GM21786 (cell line): Measurements from ENCODE around the gene FBLN1.

Experiments
- ATAC-seq: cut with Tn5 transposase; IDR thresholded peaks from one replicate; pipeline ENCODE4 v1.9.1; 2021; ENCODE audit not compliant: unreplicated experiment

FBLN1 gene

DNA sequence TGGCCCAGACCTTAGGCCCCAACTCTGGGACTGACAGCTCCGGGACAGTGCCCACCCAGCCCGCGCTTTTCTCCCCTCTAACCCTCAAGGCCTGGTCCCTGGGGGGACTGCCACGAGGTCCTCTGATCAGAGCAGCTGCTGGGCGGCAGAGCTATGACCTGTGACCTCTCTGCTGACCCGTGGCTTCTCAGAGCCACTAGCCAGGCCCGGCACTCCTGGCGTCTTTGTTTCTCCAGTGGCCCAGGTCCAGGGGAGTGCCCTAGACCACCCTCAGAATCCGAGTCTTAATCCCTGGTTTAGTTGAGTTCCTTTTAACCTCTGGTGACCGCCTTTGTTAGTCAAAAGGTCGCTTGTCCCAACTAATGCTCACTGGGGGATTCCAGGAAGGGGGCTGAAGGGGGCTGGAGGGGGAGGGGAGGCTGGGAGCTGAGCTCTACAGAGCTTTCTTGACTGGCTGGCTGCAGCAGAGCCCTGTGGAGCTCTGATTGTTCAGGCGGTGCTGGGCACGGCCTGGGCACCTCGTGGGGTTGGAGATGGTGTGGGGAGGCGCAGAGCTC is 1.2 kb downstream of the FBLN1 start:
- ATAC-seq, result no peak

DNA sequence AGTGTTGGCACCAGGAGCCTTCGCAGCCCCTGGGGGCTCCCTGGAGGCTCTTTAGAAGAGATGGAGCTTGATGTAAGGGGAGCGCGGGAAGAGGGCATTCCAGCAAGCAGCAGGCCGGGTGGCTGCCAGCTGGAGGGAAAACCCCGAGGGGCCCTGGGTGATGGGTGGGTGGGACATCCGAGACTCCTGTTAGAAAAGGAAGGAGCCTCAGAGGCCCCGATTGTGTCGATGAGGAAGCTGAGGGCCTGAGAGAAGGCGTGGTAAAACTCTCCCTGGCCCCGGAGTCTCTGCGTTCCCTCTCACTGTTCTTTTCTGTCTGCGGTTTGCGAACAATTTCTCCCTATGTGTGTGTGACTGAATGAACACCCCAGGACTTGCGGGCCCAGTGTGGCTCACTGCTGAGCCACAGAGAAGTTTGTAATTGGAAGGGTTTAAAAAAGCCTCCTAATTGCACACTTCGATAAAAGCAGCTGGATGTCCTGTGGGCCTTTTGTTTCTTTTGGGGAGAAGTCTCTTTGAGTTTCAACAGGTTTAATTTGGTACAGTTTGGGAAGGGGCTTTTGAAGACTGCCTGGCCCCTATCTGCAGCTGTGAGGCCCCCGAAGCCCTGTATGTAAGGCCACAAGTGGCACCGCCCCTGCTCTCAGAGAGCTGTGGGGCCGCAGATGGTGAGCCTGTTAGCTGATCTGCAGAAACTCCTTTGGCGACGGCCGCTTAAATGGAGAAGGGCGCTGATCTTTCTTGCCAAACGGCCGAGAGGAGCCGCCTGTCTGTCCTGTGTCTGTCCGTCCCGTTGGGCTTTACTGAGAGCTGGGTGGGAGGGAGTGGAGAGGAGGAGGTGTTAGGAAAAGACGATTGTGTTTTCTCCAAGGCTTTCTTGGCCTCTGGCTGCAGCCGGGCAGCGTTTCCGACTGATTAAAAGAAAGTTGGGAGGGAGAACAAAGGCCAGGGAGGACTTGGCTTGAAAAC is 2.0 kb downstream of the FBLN1 start:
- no peak for ATAC-seq

DNA sequence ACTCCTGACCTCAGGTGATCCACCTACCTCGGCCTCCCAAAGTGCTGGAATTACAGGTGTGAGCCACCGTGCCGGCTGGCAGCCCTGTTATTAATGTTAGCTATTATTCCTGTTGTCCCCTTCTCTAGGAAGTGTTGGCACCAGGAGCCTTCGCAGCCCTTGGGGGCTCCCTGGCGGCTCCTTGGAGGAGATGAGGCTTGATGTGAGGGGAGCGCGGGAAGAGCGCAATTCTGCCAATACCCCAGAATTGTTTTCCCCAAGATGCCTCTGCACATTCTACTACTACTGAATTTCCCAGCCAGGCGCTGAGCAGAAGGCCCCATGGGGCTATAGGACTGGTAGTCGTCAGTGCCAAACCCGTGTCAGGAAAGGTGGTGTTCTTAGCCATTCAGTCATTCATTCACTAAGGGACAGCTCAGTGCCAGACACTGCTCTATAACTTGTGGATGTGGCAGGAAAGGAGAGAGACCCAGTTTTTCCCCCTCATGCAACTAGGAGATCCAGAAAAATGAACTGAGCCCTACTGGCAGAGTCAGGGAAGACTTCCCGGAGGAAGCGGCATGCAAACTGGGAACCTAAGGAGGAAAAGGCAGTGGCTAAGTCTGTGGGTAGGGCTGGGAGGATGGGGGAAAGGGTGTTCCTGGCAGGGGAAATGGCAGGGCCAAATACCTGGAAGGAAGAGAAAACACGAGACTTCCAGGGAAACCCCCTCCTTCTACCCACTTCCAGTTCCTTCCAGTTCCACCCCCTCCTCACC is 3.5 kb downstream of the FBLN1 start:
- no peak for ATAC-seq

DNA sequence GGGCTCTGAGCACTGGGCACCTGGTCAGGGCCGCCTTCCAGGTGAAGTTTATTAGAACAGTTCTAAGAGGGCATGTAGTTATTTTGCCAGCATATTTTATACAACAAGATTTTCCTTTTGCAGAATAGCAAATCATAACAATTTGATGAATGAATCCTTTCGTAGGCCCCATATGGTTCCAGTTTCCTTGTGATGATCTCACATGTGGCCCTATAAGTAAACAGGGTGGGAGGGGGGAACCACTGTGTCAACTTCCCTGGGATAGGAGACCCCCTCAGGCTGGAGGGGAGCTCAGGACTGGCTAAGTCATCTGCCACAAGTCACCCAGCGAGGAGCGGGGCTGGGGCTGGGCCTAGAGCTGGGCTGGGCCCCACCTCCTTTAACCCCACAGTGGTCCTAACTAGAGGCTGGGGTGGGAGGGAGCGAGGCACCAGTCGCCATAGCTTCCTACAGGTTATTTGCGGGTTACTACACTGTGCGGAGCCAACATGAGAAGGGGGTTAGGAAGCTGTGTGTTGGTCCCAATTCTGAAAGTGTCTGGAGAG is 4.2 kb downstream of the FBLN1 start:
- no peak for ATAC-seq

DNA sequence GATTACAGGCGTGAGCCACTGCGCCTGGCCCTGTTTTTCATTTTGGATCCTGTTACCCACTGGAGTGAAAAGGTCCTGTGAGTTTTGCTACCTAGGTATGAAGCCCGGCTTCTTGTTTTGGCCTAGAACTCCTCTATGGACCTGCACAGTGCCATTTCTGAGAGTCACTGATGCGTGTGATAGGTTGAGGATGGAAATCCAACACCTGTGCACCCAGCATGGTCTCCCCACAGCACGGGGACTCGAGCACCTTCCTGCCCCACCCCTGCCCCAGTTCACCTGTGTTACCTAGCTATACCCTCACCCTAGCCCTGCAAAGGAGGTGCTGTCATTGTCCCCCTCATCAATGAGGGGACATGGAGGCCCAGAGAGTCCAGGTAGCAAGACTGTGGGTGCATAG is 5.1 kb downstream of the FBLN1 start:
- no peak for ATAC-seq

DNA sequence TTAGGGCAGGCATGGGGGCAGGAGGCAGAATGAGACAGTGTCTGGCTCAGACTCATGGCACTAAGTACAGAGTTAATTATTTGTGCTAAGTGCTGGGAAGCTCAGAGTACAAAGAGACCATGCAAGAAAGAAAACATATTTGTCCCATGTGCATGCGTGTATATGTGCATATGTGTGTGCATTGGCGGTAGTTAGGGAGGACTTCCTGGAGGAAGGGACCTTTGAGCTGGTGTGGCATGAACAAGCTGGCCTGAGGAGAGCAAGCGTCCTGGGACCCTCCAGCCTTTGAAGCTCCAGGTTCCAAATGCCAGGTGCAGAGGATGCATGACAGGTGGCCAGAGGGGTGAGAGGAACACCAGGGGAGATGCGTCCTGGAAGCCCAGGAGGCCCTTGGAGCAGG is 6.1 kb downstream of the FBLN1 start:
- no peak for ATAC-seq

DNA sequence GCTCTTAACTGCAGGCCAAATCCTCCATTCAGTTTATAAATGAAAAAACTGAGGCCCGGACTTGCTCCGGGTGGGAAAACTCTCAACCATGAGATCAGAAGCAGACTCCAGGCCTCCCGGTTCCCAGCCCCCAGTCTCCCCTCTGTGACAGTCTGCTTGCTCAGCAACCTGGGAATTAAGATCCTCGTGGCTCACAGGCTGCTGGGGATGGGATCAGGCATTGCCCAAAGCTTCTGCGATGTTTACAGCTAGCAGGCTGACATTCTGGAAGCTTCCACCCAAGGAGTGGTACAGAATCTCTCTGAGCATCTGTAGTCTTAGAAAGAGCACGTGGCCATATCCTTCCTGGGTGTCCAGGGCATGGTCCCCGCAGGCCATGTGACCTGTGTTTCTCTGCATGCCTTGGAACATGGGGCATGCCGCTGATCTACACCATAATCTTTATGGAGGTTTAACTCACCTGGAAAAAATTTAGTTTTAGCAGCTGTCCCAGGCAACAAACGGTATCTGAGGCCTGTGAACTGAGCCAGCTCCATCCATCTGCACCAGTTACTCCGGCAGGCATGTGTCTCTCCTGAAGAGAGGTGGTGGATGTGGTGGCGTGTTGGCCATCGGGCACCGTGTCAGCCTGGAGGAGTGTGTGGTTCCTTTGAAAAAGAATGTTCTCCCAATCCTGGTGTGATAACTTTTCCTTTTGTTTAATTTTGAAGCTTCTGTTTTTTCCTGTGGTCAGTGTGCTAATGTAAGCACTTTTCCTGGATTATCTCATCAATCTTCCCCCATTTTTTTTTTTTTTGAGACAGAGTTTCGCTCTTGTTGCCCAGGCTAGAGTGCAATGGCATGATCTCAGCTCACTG is 7.9 kb downstream of the FBLN1 start:
- no peak for ATAC-seq

DNA sequence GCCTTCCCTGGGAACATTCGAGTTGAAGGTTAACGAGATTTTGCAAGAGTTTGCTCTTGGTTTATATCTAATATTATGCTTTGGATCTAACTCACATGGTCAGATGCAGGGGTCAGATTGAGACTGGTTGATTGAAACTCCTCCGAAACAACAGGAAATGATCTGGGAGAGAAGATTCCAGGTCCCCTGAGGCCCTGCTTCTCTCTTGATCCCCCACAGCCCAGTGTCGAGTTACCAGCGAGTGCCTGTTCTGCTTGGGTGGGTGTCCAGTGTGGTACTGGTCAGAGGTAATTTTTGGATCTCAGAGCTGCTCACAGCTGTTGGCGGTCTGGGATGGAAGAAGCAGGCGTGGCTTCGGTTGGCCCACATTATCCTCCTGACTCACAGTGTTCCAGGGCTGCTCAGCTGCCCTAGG is 9.2 kb downstream of the FBLN1 start:
- no peak for ATAC-seq

DNA sequence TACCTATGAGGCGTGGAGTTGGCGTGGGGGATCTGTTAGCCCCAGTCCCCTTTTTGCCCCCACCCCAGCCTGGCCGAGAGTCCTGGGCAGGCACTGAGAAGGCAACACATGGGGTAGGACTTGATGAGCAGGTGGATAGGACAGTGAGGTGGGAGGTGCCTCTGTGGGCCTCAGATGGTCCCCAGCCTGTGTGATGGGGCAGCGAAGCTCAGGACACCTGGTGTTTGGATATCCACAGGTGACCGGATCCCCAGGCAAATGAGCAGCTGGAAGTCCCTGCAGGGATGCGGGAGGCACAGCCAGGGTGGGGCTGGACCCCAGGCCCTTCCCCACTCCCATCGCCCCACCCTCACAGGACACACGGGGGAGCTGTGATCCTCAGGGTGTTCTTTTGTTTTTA is 9.7 kb downstream of the FBLN1 start:
- ATAC-seq, result no peak

DNA sequence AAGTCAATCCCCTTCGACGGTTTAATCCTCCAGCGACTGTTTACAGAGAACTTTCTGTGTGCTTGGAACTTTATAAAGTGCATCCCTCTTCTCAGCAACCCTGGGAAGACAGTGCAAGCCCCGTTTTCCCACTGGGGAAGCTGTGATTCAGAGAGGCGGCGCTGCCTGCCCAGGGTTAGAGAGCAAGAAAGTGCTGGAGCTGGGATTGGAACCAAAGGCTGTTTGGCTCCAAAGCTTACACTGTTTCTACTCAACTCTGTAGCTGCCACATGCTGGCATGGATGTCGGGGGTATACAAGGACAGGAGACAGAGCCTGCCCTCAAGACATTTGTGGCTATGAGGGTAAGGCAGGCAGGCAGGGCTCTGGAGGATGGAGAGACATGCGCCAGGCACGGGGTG is 13.0 kb downstream of the FBLN1 start:
- ATAC-seq, result no peak

DNA sequence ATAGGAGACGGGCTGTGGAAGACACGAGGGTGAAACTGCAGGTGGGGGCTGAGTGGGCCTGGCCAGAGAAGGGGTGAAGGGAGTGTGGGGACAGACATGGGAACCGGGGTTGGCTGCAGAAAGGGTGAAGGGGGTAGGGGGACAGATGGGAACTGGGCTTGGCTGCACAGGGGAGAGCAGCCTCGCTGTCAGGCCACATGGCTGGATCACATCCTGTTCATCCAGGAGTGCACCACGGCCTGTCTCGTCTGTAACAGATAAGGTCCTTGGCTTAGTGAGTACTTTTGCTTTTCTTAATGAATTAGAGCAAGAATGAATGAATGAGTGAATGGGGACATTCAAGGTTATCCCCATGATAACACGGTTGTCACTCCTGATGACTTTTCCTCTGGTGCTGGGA is 13.5 kb downstream of the FBLN1 start:
- ATAC-seq, result no peak

DNA sequence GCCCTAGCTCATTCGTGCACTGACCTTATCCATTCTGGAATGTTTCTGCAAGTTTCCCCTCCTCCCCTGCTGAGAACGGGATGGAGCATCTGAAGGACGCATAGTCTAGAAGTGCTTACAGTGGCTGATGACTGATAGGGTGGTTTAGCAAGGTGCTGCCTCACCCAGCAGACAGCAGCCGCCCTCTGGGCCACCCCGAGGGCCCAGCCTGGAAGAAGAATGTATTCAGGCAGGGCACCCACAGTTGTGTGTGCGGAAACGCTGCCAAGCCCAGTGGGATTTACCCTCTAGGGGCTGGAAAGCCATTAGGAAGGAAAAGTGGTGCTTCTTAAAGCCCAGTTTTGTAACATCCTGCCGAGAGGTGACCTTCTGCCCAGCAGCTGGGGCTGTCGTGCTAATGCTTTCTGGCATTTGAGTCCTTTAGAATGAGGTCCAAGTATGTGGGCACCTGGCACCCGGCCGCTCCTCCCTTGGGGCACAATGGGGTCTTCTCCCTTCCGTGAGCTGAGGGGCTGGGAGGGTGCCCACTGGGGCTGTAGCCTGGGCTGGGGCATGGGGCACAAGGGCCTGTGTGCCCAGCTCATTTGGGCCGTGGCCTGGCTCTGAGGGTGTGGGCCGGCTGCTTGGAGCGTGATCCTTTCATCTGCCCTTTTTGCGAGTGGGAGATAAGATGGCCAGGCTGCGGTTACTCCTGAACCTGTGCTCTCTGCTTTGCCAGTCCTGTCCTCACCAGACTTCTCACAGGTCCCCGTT is 14.4 kb downstream of the FBLN1 start:
- ATAC-seq, result no peak

DNA sequence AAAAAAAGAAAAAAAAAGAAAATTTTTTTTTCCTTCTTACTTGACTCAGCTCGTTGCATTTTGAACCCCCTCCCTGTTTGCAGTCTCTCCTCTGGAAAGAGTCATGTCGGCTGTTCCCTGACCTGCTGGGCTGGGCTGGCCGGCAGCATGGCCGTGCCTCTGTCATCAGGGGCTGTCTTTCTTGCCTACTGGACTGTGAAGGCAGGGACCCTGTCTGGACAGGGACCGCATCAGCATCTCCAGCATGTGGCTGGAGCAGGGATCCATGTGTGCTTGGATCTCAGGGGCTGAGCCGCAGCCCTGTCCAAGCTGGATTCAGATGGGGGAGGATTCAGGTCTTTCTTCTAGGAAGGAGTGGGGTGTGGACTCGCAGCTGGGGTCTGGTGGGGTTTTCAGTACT is 15.5 kb downstream of the FBLN1 start:
- ATAC-seq, result no peak

DNA sequence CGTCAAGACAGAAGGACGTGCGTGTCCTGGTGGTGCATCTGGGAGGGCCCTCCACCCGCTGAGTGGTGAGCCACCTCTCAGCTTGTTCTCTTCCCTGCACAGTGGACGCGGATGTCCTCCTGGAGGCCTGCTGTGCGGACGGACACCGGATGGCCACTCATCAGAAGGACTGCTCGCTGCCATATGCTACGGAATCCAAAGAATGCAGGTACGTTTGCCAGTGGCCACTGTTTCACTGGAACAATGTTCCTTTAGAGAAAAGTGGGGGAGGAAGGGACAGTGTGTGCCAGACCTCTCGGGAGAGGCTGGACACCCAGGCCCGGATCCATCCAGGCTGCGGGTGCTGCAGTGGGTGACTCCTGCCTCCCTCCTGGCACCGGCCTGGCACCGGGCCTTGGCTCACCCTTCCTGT is 15.9 kb downstream of the FBLN1 start:
- no peak for ATAC-seq

DNA sequence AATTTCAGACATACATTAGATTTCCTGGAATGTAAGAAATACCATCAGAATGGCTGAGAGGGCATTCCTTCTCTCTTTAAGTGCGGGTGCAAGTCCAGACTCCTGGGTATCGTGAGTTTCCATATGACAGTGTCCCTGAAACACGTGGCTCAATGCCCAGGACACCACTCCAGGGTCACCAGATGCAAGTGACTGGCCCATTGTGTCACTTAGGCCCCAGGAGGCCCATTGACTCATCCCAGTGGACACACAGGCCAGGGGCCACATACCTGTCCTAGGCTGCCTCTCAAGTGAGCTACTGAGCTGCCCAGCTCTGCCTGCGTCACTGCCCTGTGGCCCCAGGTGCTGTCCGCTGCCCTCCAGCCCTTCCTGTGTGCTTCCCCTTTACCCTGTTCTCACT is 18.5 kb downstream of the FBLN1 start:
- no peak for ATAC-seq

DNA sequence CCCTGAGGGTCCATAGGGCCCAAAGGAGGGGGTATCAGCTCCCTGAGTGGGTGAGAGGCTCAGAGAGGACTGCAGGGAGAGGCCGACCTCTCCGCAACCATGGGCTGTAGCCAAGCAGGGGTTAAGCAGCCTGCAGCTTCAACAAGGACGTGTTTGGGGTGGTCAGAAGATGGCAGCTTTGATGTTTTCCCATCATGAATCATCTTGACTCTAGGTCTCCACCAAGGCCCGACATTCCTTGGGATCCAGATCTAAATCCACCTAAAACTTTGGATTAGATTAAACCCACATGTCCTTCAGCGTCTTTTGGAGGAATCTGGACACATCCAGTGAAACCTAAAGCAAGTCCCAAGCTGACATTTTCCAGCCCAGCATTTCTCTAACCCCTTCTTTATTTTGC is 19.8 kb downstream of the FBLN1 start:
- no peak for ATAC-seq

DNA sequence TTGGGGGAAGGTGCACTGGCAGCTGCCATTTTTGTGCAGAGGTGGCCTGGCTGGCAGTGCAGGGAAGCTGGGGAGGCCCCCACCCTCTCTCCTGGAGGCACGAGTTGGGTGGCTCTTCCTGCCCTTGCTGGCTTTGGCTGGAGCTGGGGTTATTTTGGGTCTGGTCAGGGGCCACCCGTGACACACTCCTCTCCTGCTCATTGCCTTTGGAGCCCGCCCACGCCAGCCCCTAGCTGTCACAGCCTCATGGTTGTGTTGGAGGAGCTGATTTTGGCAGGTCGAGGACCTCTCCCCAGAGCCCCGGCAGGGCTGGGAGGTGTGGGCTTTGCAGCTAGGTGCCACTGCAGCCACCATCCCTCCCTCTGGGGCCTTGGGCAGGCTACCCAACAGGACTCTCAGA is 21.5 kb downstream of the FBLN1 start:
- no peak for ATAC-seq

DNA sequence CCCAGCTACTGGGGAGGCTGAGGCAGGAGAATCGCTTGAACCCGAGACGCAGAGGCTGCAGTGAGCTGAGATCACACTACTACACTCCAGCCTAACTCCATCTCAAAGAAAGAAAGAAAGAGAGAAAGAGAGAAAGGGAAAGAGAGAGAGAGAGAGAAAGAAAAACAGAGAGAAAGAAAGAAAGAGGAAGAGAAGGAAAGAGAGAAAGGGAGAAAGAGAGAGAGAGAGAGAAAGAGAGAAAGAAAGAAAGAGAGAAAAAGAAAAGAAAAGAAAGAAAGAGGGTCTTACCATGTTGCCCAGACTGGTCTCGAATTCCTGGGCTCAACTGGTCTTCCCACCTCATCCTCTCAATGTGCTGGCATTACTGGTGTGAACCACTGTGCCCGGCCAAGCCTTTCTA is 22.3 kb downstream of the FBLN1 start:
- ATAC-seq, result no peak

DNA sequence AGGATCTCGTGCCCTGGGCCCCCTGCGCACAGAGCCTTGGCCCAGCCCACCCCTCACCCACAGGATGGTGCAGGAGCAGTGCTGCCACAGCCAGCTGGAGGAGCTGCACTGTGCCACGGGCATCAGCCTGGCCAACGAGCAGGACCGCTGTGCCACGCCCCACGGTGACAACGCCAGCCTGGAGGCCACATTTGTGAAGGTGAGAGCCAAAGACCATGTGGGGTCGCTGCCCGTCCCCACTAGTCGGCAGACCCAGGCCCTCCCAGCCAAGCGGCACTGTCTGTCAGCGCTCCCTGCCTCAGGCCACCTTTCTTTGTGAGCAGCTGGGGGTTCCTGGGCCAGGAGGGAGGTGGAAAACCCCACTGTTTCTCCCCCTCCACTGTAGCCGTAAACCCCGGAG is 22.8 kb downstream of the FBLN1 start:
- ATAC-seq, result no peak

DNA sequence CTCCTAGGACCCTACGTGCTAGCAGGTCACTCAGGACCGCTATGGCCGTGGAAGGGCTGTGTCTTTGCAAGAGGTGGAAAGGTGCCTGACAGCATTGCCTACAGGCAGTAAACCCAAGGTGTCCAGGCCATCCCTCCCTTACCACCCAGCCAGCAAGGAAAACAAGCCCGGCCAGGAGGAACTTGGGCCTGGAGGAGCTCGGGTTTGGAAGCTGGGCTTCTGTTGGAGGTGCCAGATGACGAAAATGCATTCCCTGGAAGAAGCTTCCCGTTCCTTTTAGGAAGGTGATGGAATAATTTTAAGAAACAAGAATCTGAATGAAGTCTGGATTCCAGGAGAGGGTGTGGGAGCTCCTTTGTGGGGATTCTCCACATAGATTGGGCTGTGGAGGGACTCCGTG is 23.6 kb downstream of the FBLN1 start:
- no peak for ATAC-seq
